GM12875 (cell line): ENCODE data around the gene TTLL3.
"Not testable (repeated sequence)": the region's sequence is repeated elsewhere in the genome, so short reads cannot be mapped to it uniquely, and the experiment has no call there.

ENCODE experiments used
- H3K4me3 ChIP-seq: one replicate; pipeline ENCODE4 v1.5.1; 2011; ENCODE audit warnings: low read depth, low read length, control low read depth
- TF ChIP-seq, protein P1 (sequence below): IDR thresholded peaks from 2 replicates; pipeline ENCODE4 v1.5.1; 2011; ENCODE audit warnings: low read depth, mild to moderate bottlenecking, control low read depth, inconsistent platforms, low read length, moderate library complexity, borderline replicate concordance; ENCODE audit not compliant: insufficient read depth

TTLL3 gene

DNA sequence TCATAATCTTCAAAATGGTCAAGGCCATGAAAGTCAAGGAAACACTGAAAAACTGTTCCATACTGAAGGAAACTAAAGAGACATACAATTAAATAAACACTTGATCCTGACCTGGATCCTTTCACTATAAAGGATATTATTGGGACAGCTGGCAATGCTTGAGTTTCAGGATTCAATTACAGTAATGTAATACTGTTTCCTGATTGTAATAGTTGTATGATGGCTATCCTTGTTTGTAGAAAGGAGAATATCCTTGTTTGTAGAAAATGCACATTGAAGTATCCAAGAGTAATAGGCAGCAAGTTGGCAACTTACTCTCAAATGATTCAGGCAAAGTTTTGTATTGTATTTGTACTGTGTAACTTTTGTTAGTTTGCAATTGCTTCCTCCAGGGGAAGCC lies 65.4 kb downstream of the TTLL3 start:
- TF ChIP-seq, protein P1, sequence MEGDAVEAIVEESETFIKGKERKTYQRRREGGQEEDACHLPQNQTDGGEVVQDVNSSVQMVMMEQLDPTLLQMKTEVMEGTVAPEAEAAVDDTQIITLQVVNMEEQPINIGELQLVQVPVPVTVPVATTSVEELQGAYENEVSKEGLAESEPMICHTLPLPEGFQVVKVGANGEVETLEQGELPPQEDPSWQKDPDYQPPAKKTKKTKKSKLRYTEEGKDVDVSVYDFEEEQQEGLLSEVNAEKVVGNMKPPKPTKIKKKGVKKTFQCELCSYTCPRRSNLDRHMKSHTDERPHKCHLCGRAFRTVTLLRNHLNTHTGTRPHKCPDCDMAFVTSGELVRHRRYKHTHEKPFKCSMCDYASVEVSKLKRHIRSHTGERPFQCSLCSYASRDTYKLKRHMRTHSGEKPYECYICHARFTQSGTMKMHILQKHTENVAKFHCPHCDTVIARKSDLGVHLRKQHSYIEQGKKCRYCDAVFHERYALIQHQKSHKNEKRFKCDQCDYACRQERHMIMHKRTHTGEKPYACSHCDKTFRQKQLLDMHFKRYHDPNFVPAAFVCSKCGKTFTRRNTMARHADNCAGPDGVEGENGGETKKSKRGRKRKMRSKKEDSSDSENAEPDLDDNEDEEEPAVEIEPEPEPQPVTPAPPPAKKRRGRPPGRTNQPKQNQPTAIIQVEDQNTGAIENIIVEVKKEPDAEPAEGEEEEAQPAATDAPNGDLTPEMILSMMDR: no peak
- no peak overlapping the region for H3K4me3 ChIP-seq

DNA sequence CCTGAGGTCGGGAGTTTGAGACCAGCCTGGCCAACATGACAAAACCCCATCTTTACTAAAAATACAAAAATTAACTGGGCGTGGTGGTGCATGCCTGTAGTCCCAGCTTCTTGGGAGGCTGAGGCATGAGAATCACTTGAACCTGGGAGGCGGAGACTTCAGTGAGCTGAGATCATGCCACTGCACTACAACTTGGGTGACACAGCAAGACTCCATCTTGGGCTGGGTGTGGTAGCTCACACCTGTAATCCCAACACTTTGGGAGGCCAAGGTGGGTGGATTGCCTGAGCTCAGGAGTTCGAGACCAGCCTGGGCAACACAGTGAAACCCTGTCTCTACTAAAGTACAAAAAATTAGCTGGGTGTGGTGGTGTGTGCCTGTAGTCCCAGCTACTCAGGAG lies 66.2 kb downstream of the TTLL3 start:
- not testable (repeated sequence) for H3K4me3 ChIP-seq

DNA sequence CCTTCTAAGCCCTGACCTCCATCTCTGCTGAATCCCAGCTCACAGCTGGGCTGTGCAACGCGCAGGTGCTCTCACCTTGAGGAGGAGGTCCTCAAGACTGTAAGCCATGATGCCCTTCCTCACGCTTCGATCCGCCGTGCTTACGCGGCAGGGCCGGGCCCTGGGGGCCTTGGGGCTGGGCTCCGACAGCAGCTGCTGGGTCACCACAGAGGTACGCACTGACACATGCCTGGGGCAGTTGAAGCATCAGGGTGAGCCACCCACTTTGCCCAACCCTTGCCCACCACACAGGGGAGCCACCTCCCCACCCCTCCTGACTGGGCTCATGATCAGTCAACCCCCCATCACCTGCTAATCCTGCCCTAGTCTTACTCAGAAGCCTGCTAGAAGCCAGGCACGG lies 66.9 kb downstream of the TTLL3 start:
- TF ChIP-seq, protein P1: no peak
- no peak overlapping the region for H3K4me3 ChIP-seq

DNA sequence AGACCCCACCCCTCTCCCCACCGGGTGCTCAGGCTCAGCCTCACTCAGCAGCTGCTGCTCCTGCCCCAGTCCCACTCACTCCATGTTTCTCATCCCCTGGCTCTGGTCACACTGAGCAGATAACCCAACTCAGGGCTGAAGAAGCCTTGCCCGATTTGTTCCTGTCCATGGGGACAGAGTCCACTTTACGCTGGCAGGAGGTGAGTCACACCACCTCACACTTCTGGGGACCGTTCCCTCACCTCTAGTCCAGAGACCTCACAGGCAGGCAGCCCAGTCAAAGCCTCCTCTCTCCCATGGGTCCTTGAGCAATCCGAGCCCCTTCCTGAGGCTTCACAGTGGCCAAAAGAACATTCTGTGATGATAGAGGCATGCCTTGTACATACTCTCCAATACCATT lies 68.6 kb downstream of the TTLL3 start:
- TF ChIP-seq, protein P1: no peak
- H3K4me3 ChIP-seq: no peak overlapping the region

DNA sequence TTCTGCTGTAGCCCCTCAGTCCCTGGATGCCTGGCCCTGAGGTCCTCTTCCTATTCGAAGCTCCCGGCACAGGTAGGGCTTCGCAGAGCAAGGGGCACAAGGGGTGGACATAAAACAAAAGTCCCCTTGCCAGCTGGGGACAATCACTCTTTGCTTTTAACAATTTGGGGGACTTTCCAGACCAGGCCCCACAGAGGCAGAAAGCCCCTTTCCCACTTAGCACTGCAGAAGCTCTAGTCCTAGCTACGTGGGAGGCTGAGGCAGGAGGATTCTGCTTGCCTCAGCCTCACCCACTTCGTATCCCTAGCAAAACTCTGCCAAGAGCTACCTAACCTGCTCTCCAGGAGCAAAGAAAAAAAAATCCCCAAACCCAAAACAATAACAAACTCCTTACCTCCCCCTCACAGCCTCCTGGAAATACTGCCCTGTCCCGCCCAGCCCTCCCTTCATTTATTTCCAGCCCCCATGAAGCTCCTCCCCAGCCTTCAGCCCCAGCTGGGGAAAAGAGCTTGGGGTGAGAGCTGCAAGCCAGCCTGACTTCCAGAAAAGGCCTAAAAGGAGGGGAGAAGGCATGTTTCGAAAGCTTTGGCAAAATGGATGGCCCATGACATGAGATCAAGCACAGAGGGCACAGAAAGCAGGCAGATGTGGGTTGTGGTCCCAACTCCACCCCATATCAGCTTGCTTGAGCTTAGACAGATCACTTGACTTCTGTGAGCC lies 69.9 kb downstream of the TTLL3 start, which contains the start of gene CIDEC:
Gene CIDEC (minus strand): TSS at position 424 of the 720 bp plus-strand sequence. CDS start 1,767 bp downstream, outside the sequence.
- no peak within 1 kb of the TSS for H3K4me3 ChIP-seq

DNA sequence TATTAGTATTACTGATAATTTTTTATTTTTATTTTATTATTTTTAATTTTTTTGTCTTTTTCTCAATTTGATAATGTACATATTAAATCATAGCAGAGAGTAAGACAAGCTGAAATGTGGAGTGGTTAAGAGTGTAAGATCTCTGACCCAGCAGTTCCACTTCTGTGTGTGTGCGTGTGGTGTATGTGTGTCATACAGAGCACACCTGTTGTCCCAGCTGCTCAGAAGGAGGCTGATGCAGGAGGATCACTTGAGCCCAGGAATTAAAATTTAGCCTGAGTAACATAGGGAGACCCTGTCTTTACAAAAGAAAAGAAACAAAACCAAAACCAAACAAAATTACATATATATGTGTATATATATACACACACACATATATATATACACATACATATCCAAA lies 71.4 kb downstream of the TTLL3 start:
- TF ChIP-seq, protein P1: no peak

More for the DNA sequence above, 69.9 kb downstream of the TTLL3 start, which contains the start of gene CIDEC:
- TF ChIP-seq, protein P1: no peak

DNA sequence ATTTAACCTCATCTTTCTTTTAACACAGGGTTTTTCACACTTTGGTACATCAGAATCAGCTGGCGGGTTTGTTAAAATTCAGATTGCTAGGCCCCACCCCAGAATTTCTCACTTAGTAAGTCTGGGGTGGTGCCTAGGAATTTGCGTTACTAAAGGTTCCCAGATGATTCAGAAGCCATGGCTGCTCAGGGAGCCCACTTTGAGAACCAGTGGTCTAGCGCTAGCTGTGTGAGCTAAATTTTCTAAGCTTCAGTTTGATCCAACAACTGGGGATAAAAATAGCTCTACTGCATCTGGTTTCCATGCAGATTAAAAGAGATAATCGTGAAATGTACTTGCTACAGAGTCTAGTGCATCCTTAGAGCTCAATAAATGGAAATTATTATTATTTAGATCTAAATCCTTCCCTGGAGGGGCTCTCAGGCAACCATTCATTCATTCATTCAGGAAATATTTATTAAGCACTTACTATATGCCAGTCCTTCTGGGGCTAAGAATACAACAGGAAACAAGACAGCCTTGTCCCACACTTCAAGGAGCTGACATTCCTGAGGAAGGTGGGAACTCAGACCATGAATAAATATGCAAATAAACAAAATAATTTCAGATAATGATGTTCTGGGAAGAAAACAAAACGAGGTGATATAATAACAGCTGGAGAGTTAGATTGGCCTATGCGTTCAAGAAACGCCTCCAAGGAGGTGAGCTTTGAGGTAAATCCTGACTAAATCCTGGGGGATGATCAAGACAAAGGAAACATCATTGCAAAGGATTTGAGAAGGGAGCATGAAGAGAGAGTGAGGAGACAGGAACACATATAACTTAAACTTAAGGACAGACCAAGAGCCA lies 73.9 kb downstream of the TTLL3 start:
- no peak overlapping the region for H3K4me3 ChIP-seq
- TF ChIP-seq, protein P1: no peak

More for the DNA sequence above, 71.4 kb downstream of the TTLL3 start:
- no peak overlapping the region for H3K4me3 ChIP-seq
